HCT116 (cell line): Measurements from ENCODE around the gene ALK. TPM values are rescaled to one million over a fixed set of nuclear protein-coding genes. Genes with fewer than 3 reads are reported as not detected.

ENCODE experiments used
- ATAC-seq: fragments of 200-7000 bp; cut with Tn5 transposase; 2 replicates; pipeline ENCODE4 v1.9.1; 2020; ENCODE audit warnings: mild to moderate bottlenecking, moderate library complexity
- BruUV-seq: library from RNA; stranded (reverse); fragments of 400-500 nt; replicated peaks from 2 replicates; lab custom pipeline; 2021; lab: Mats Ljungman, UMichigan
- CTCF ChIA-PET: fragments of 300-600 bp; sonication (Branson Sonifier 250); formaldehyde crosslinking; loops from one replicate; lab custom pipeline; 2021; ENCODE audit warnings: antibody characterized with exemption; lab: Charles Lee
- POLR2A ChIA-PET: fragments of 300-600, 350-600 bp; sonication (Branson Sonifier 250); formaldehyde crosslinking; loops from one replicate; lab custom pipeline; 2021; ENCODE audit warnings: antibody characterized with exemption; lab: Charles Lee
- RAD21 ChIA-PET, 2 experiments: fragments of 300-600 bp; sonication (Branson Sonifier 250); formaldehyde crosslinking; loops; one replicate each; lab custom pipeline; 2023; ENCODE audit warnings: low total read pairs in 2 of 2; ENCODE audit not compliant: uncharacterized antibody in 2 of 2, unreplicated experiment in 2 of 2, low non-redundant PET in 1 of 2; lab: Charles Lee
- DNase-seq: peaks from one replicate; pipeline ENCODE4 v3.0.0-alpha.2; 2010; ENCODE audit warnings: low read depth, low spot score
- H2AFZ ChIP-seq: fragments of 200-600 bp; shearing (Covaris generic), sonication (generic); 2 replicates; pipeline ENCODE4 v1.6.1; 2017; ENCODE audit warnings: low read depth, mixed run types, mixed read lengths, antibody characterized with exemption, low read length; ENCODE audit not compliant: poor library complexity, severe bottlenecking
- H3K27ac ChIP-seq: 2 replicates; pipeline ENCODE4 v1.5.1; 2012; ENCODE audit warnings: low read depth, low read length
- H3K27me3 ChIP-seq: fragments of 200-600 bp; sonication (generic); 2 replicates; pipeline ENCODE4 v1.6.1; 2016; ENCODE audit warnings: mixed run types, low read length, mixed read lengths; ENCODE audit not compliant: insufficient read depth
- H3K36me3 ChIP-seq, 2 experiments: fragments of 200-500 bp in 1 of 2; fragments of 200-600 bp in 1 of 2; sonication (Bioruptor generic) in 1 of 2; sonication (generic) in 1 of 2; 2 replicates each; pipeline versions ENCODE4 v1.5.1 to v1.6.1; 2014 to 2016; ENCODE audit warnings: low read length in 2 of 2, inconsistent platforms in 1 of 2, mixed read lengths in 1 of 2, mixed run types in 1 of 2; ENCODE audit not compliant: insufficient read depth in 2 of 2, control insufficient read depth in 1 of 2
- H3K4me1 ChIP-seq, 2 experiments: fragments of 200-600 bp in 1 of 2; sonication (generic) in 1 of 2; 2 replicates each; pipeline versions ENCODE4 v1.5.1 to v1.6.1; 2012 to 2017; ENCODE audit warnings: low read length in 2 of 2, inconsistent platforms in 1 of 2, mild to moderate bottlenecking in 1 of 2, mixed read lengths in 1 of 2, mixed run types in 1 of 2, moderate library complexity in 1 of 2; ENCODE audit not compliant: insufficient read depth in 2 of 2, control insufficient read depth in 1 of 2
- H3K4me2 ChIP-seq: fragments of 200-600 bp; sonication (generic); 2 replicates; pipeline ENCODE4 v1.6.1; 2017; ENCODE audit warnings: mixed run types, low read length, mixed read lengths
- H3K4me3 ChIP-seq, 2 experiments: fragments of 200-600 bp in 1 of 2; sonication (generic) in 1 of 2; replicated peaks in 1 of 2; 2 replicates each; pipeline ENCODE4 v1.5.1; 2011 to 2016; ENCODE audit warnings: low read length in 2 of 2, control low read depth in 1 of 2, low read depth in 1 of 2, mild to moderate bottlenecking in 1 of 2, mixed read lengths in 1 of 2, mixed run types in 1 of 2
- H3K79me2 ChIP-seq: fragments of 200-600 bp; sonication (generic); 2 replicates; pipeline ENCODE4 v1.6.1; 2017; ENCODE audit warnings: mild to moderate bottlenecking, mixed run types, low read length, moderate library complexity, mixed read lengths; ENCODE audit not compliant: insufficient read depth
- H3K9ac ChIP-seq: fragments of 200-600 bp; sonication (generic); 2 replicates; pipeline ENCODE4 v1.6.1; 2016; ENCODE audit warnings: low read length, mixed read lengths
- H3K9me2 ChIP-seq: fragments of 200-600 bp; sonication (generic), shearing (Covaris generic); 2 replicates; pipeline ENCODE4 v1.6.1; 2017; ENCODE audit warnings: mixed run types, mild to moderate bottlenecking, moderate library complexity; ENCODE audit not compliant: insufficient read depth
- H3K9me3 ChIP-seq, 2 experiments: fragments of 200-500 bp in 1 of 2; fragments of 200-600 bp in 1 of 2; sonication (Bioruptor generic) in 1 of 2; sonication (generic) in 1 of 2; 2 replicates each; pipeline ENCODE4 v1.6.1; 2014 to 2017; ENCODE audit warnings: low read length in 2 of 2, mixed read lengths in 2 of 2, inconsistent platforms in 1 of 2, low read depth in 1 of 2, mild to moderate bottlenecking in 1 of 2, mixed run types in 1 of 2, moderate library complexity in 1 of 2; ENCODE audit not compliant: control insufficient read depth in 1 of 2, insufficient read depth in 1 of 2
- H4K20me1 ChIP-seq: fragments of 200-600 bp; sonication (generic), shearing (Covaris generic); 2 replicates; pipeline ENCODE4 v1.6.1; 2017; ENCODE audit warnings: mixed run types, mild to moderate bottlenecking, moderate library complexity; ENCODE audit not compliant: insufficient read depth
- EGR1 ChIP-seq: IDR thresholded peaks from 2 replicates; pipeline ENCODE4 v1.6.1; 2012; ENCODE audit warnings: low read depth
- ELF1 ChIP-seq: IDR thresholded peaks from 2 replicates; pipeline ENCODE4 v1.6.1; 2012; ENCODE audit warnings: low read depth, borderline replicate concordance
- EZH2 ChIP-seq: fragments of 200-600 bp; sonication (generic); IDR thresholded peaks from 2 replicates; pipeline ENCODE4 v1.6.1; 2017; ENCODE audit warnings: antibody characterized with exemption, mixed run types
- EZH2phosphoT487 ChIP-seq: fragments of 200-600 bp; IDR thresholded peaks from 2 replicates; pipeline ENCODE4 v1.6.1; 2018; ENCODE audit warnings: antibody characterized with exemption, borderline replicate concordance
- MAX ChIP-seq: IDR thresholded peaks from 2 replicates; pipeline ENCODE4 v1.6.1; 2012
- POLR2A ChIP-seq: IDR thresholded peaks from 2 replicates; pipeline ENCODE4 v1.7.0; 2011; ENCODE audit warnings: borderline replicate concordance; ENCODE audit not compliant: insufficient read depth, insufficient read length; ENCODE audit errors: extremely low read depth
- POLR2AphosphoS5 ChIP-seq: IDR thresholded peaks from 2 replicates; pipeline ENCODE4 v1.6.1; 2011; ENCODE audit warnings: mild to moderate bottlenecking, low read depth, low read length, moderate library complexity
- REST ChIP-seq: IDR thresholded peaks from 2 replicates; pipeline ENCODE4 v1.6.1; 2012; ENCODE audit warnings: low read depth
- SIN3A ChIP-seq: IDR thresholded peaks from 2 replicates; pipeline ENCODE4 v1.6.1; 2012; ENCODE audit warnings: low read depth
- SP1 ChIP-seq: IDR thresholded peaks from 2 replicates; pipeline ENCODE4 v1.6.1; 2012; ENCODE audit warnings: low read depth
- SRF ChIP-seq: IDR thresholded peaks from 2 replicates; pipeline ENCODE4 v1.6.1; 2012; ENCODE audit warnings: low read depth
- TCF7L2 ChIP-seq: IDR thresholded peaks from 2 replicates; pipeline ENCODE4 v1.7.0; 2011; ENCODE audit warnings: borderline replicate concordance, inconsistent platforms; ENCODE audit not compliant: insufficient read depth, insufficient read length; ENCODE audit errors: extremely low read depth
- ZFX ChIP-seq: fragments of 450-650 bp; IDR thresholded peaks from 2 replicates; pipeline ENCODE4 v1.6.1; 2017
- ZNF274 ChIP-seq: fragments of 200-500 bp; sonication (Bioruptor generic); IDR thresholded peaks from 2 replicates; pipeline ENCODE4 v1.6.1; 2014; ENCODE audit warnings: mild to moderate bottlenecking, low read depth, low read length, inconsistent platforms
- intact Hi-C: fragments of 100-400 bp; cut with micrococcal nuclease; formaldehyde crosslinking; loops from 2 replicates; pipeline ENCODE4 v1.10.0; 2022
- total RNA-seq: library from RNA; stranded (reverse); gene quantifications from one replicate; pipeline ENCODE4 v1.2.1, GENCODE V29; 2021; ENCODE audit not compliant: unreplicated experiment

Gene ALK
- total RNA-seq, 1 experiment from 2014 or later = not detected

- no peak for TF ChIP-seq SP1
- TF ChIP-seq SIN3A = no peak
- TF ChIP-seq EZH2 = no peak
- no peak for TF ChIP-seq EZH2phosphoT487
- no peak for TF ChIP-seq POLR2AphosphoS5
- no peak for TF ChIP-seq ZFX
- TF ChIP-seq REST = no peak
- no peak for TF ChIP-seq TCF7L2
- no peak for TF ChIP-seq EGR1
- TF ChIP-seq SRF = no peak
- TF ChIP-seq MAX = no peak
- no peak for TF ChIP-seq ZNF274
- TF ChIP-seq POLR2A = no peak
- no peak for TF ChIP-seq ELF1
- ATAC-seq = no peak
- no peaks in the 10 kb centered on the region for H3K9me3 ChIP-seq
- ChIA-PET CTCF (no interaction called here), RAD21 (no interaction called here), POLR2A (no interaction called here)
- H3K9me2 ChIP-seq = no peaks in the 10 kb centered on the region
- no peaks in the 10 kb centered on the region for H3K79me2 ChIP-seq
- intact Hi-C loops = no loop called here
- H4K20me1 ChIP-seq = no peaks in the 10 kb centered on the region
- H3K36me3 ChIP-seq = no peaks in the 10 kb centered on the region
- BruUV-seq = no TSS peak
- H3K4me1 ChIP-seq = no peaks in the 10 kb centered on the region
- no peak overlapping the region for H3K4me3 ChIP-seq
- no peak overlapping the region for H3K27ac ChIP-seq
- no peak for DNase-seq
- no peak overlapping the region for H3K9ac ChIP-seq
- no peak overlapping the region for H3K4me2 ChIP-seq
- H2AFZ ChIP-seq = no peak overlapping the region
- H3K27me3 ChIP-seq = peaks cover 52% of the 10 kb centered on the region
Observed at GRCh38 chr2:29516767-29517166, 404.6 kb downstream of the ALK start.
